Renal pelvis (tissue), 3 donors: Measurements from ENCODE around the gene ACP6. TPM values are rescaled to one million over a fixed set of nuclear protein-coding genes. Genes with fewer than 3 reads are reported as not detected.

Experiments
- polyA plus RNA-seq, 3 donors: library from polyadenylated mRNA; unstranded; fragments of 120-200 nt; gene quantifications; one replicate each; pipeline ENCODE4 v1.2.1, GENCODE V29; 2013; ENCODE audit not compliant: insufficient read length in 3 of 3

The ACP6 gene
- polyA plus RNA-seq, 3 donors, result 27.6 to 45.1 (median 41.0) TPM

Other genes starting within 250 kb of the ACP6 start
- gene BCL9, start 129.0 kb downstream of the ACP6 start, polyA plus RNA-seq, result 10 to 100 TPM; 53.0 to 70.6 (median 63.1) TPM
- 10 to 100 TPM; 21.8 to 31.7 (median 22.6) TPM for gene GJA5, start 90.1 kb upstream of the ACP6 start, polyA plus RNA-seq
- under 1 TPM; 0.46 to 0.61 (median 0.53) TPM for gene GJA8, start 232.3 kb upstream of the ACP6 start, polyA plus RNA-seq